ENCODE measurements around the gene PHF21B. TPM values are rescaled to one million over a fixed set of nuclear protein-coding genes. Genes with fewer than 3 reads are reported as not detected.
"Not testable (repeated sequence)": the region's sequence is repeated elsewhere in the genome, so short reads cannot be mapped to it uniquely, and the experiment has no call there.

Gene PHF21B
- total RNA-seq, 1 donor, result not detected

- Histone ChIP-seq H3K27ac (ENCODE audit: low read depth, low read length) (no peak overlapping the region), H4K20me1 (ENCODE audit: insufficient read depth, low read length) (no peaks in the 10 kb centered on the region), H3K9me3 (ENCODE audit: low read depth, low read length) (no peaks in the 10 kb centered on the region), H3K27me3 (ENCODE audit: insufficient read depth, low read length) (no peaks in the 10 kb centered on the region), H3K4me2 (ENCODE audit: insufficient read depth, low read length) (no peak overlapping the region), H3K4me1 (ENCODE audit: insufficient read depth, low read length) (no peaks in the 10 kb centered on the region), H2AFZ (ENCODE audit: low read length) (no peak overlapping the region), H3K36me3 (ENCODE audit: insufficient read depth, low read length) (no peaks in the 10 kb centered on the region), H3K79me2 (ENCODE audit: insufficient read depth, low read length) (no peaks in the 10 kb centered on the region), H3K4me3 (ENCODE audit: insufficient read depth, low read length) (no peak overlapping the region)
- no peak for DNase-seq (ENCODE audit: insufficient read length, low spot score, missing footprints)
- no peak for TF ChIP-seq CTCF (IDR thresholded peaks at IDR 0.05; ENCODE audit: extremely low read depth, low read depth, low read length)
Measured at GRCh38 chr22:44859641-44860040, 150.2 kb downstream of the PHF21B start.

GRCh38 chr22:44858819-44859218 is 151.0 kb downstream of the PHF21B start:
- not testable (repeated sequence) for H3K27ac ChIP-seq (ENCODE audit: low read depth, low read length); H3K79me2 ChIP-seq (ENCODE audit: insufficient read depth, low read length); H3K4me1 ChIP-seq (ENCODE audit: insufficient read depth, low read length); H2AFZ ChIP-seq (ENCODE audit: low read length); H3K27me3 ChIP-seq (ENCODE audit: insufficient read depth, low read length); H3K4me3 ChIP-seq (ENCODE audit: insufficient read depth, low read length); H4K20me1 ChIP-seq (ENCODE audit: insufficient read depth, low read length); H3K9me3 ChIP-seq (ENCODE audit: low read depth, low read length); H3K36me3 ChIP-seq (ENCODE audit: insufficient read depth, low read length); DNase-seq (ENCODE audit: insufficient read length, low spot score, missing footprints); H3K4me2 ChIP-seq (ENCODE audit: insufficient read depth, low read length)

GRCh38 chr22:44855855-44856254 is 153.9 kb downstream of the PHF21B start:
- no peak overlapping the region for H3K27ac ChIP-seq (ENCODE audit: low read depth, low read length)
- H4K20me1 ChIP-seq (ENCODE audit: insufficient read depth, low read length), result no peaks in the 10 kb centered on the region
- H3K4me3 ChIP-seq (ENCODE audit: insufficient read depth, low read length), result no peak overlapping the region
- no peaks in the 10 kb centered on the region for H3K9me3 ChIP-seq (ENCODE audit: low read depth, low read length)
- DNase-seq (ENCODE audit: insufficient read length, low spot score, missing footprints), result no peak
- H3K27me3 ChIP-seq (ENCODE audit: insufficient read depth, low read length), result no peaks in the 10 kb centered on the region
- H3K36me3 ChIP-seq (ENCODE audit: insufficient read depth, low read length), result no peaks in the 10 kb centered on the region
- H3K79me2 ChIP-seq (ENCODE audit: insufficient read depth, low read length), result no peaks in the 10 kb centered on the region
- no peak overlapping the region for H2AFZ ChIP-seq (ENCODE audit: low read length)
- TF ChIP-seq CTCF (IDR thresholded peaks at IDR 0.05; ENCODE audit: extremely low read depth, low read depth, low read length), result no peak
- H3K4me2 ChIP-seq (ENCODE audit: insufficient read depth, low read length), result no peak overlapping the region
- H3K4me1 ChIP-seq (ENCODE audit: insufficient read depth, low read length), result no peaks in the 10 kb centered on the region

GRCh38 chr22:44854641-44855040 is 155.2 kb downstream of the PHF21B start:
- not testable (repeated sequence) for DNase-seq (ENCODE audit: insufficient read length, low spot score, missing footprints); H3K27ac ChIP-seq (ENCODE audit: low read depth, low read length)

GRCh38 chr22:44850946-44851345 is 158.9 kb downstream of the PHF21B start:
- H3K4me3 ChIP-seq (ENCODE audit: insufficient read depth, low read length), result no peak overlapping the region
- no peak for DNase-seq (ENCODE audit: insufficient read length, low spot score, missing footprints)

More at GRCh38 chr22:44854641-44855040, 155.2 kb downstream of the PHF21B start:
- not testable (repeated sequence) for H3K79me2 ChIP-seq (ENCODE audit: insufficient read depth, low read length); H3K36me3 ChIP-seq (ENCODE audit: insufficient read depth, low read length); H3K27me3 ChIP-seq (ENCODE audit: insufficient read depth, low read length); H3K4me2 ChIP-seq (ENCODE audit: insufficient read depth, low read length); H3K4me1 ChIP-seq (ENCODE audit: insufficient read depth, low read length); H3K4me3 ChIP-seq (ENCODE audit: insufficient read depth, low read length); H4K20me1 ChIP-seq (ENCODE audit: insufficient read depth, low read length); H2AFZ ChIP-seq (ENCODE audit: low read length); H3K9me3 ChIP-seq (ENCODE audit: low read depth, low read length)

More at GRCh38 chr22:44850946-44851345, 158.9 kb downstream of the PHF21B start:
- H4K20me1 ChIP-seq (ENCODE audit: insufficient read depth, low read length), result no peaks in the 10 kb centered on the region
- no peak for TF ChIP-seq CTCF (IDR thresholded peaks at IDR 0.05; ENCODE audit: extremely low read depth, low read depth, low read length)
- no peaks in the 10 kb centered on the region for H3K4me1 ChIP-seq (ENCODE audit: insufficient read depth, low read length)
- no peaks in the 10 kb centered on the region for H3K79me2 ChIP-seq (ENCODE audit: insufficient read depth, low read length)
- no peaks in the 10 kb centered on the region for H3K36me3 ChIP-seq (ENCODE audit: insufficient read depth, low read length)
- H2AFZ ChIP-seq (ENCODE audit: low read length), result no peak overlapping the region
- no peaks in the 10 kb centered on the region for H3K27me3 ChIP-seq (ENCODE audit: insufficient read depth, low read length)
- no peak overlapping the region for H3K27ac ChIP-seq (ENCODE audit: low read depth, low read length)
- no peak overlapping the region for H3K4me2 ChIP-seq (ENCODE audit: insufficient read depth, low read length)
- H3K9me3 ChIP-seq (ENCODE audit: low read depth, low read length), result no peaks in the 10 kb centered on the region
